ENCODE data around the gene EMP2. TPM values are rescaled to one million over a fixed set of nuclear protein-coding genes. Genes with fewer than 3 reads are reported as not detected.
A peak's percentile ranks its signal among the peaks of the same experiment; 100 is the strongest.

The EMP2 gene
- total and polyA plus RNA-seq, 2 of the 4 experiments (the other 2 are of a cell fraction): 13.8 to 18.3 TPM

DNA sequence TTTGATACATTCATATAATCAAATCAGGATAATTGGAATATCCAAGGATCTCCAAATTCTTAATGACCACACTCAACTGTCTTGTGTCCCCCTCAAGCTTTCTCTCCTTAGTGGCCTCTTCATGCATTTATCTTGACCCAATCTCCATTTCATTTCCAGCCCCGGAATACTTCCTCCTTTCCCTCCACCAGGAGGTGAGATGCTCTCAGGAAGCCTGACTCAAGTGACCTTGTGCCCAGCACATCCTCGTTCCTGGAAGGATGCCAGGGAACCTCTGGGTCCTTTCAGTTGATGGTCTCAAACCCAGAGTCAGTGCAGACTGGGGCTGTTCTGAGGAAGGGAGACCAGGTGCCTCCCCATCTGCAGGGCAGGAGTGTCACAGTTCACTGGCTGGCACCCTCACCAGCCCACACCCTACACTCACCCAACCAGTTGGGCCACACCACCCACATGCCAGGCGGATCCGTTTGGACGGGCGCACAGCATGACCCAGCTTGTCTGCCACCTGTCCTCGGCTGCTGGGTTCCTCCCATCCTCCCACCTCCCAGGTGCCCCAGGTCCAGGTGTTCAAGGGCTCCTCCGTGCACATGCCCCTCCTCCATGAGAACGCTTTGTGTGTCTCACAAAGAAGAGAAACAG, 14.0 kb upstream of the EMP2 start:
- no peak overlapping the region for H3K23ac ChIP-seq (ENCODE audit: low read depth, low read length)
- H3K4me3 ChIP-seq (ENCODE audit: insufficient read depth, low read depth, low read length): no peak overlapping the region
- H2BK15ac ChIP-seq (ENCODE audit: low read depth, low read length): no peak overlapping the region
- no peaks in the 10 kb centered on the region for H3K36me3 ChIP-seq (ENCODE audit: control insufficient read depth, insufficient read depth, low read length)
- POLR2A ChIA-PET (ENCODE audit: unreplicated experiment): no interaction called here
- H4K91ac ChIP-seq (ENCODE audit: insufficient read depth, low read depth, low read length): no peak overlapping the region
- H3K14ac ChIP-seq (replicated peaks; ENCODE audit: low read depth, low read length): no peak overlapping the region
- no peaks in the 10 kb centered on the region for H3K9me1 ChIP-seq (ENCODE audit: insufficient read depth, low read length)
- H2BK120ac ChIP-seq (ENCODE audit: low read depth, low read length): no peak overlapping the region
- dilution Hi-C loops (cut with HindIII; ENCODE audit: low sequenced_read_pairs, unreplicated experiment) (no loop called here), in situ Hi-C loops (cut with MboI; ENCODE audit: low sequenced_read_pairs) (no loop called here), intact Hi-C loops (cut with micrococcal nuclease) (no loop called here)
- no peak overlapping the region for H2AK5ac ChIP-seq (ENCODE audit: low read depth, low read length)
- peaks cover 17% of the 10 kb centered on the region for H3K27me3 ChIP-seq (ENCODE audit: control insufficient read depth, insufficient read depth, low read length)
- ATAC-seq (ENCODE audit: low read depth): no peak
- no peak overlapping the region for H3K27ac ChIP-seq (ENCODE audit: insufficient read depth, low read length)
- WGBS, 2 experiments (ENCODE audit: extremely low coverage in 2 of 2, insufficient read length in 1 of 2): 80% methylated on average over 4 of the region's 9 CpGs; no CpG with 5 or more reads in 1 of the 2 experiments
- H3K4ac ChIP-seq (ENCODE audit: low read depth, low read length): no peak overlapping the region
- H3K56ac ChIP-seq (ENCODE audit: extremely low read depth, insufficient read depth, low read length): no peak overlapping the region
- no peaks in the 10 kb centered on the region for H3K9me3 ChIP-seq (ENCODE audit: control insufficient read depth, insufficient read depth, low read length)
- H2BK5ac ChIP-seq (ENCODE audit: low read depth, low read length, poor library complexity, severe bottlenecking): no peak overlapping the region
- TF ChIP-seq CEBPB (IDR thresholded peaks at IDR 0.05; ENCODE audit: low read depth, low read length): no peak
- H3K9ac ChIP-seq (ENCODE audit: low read depth, low read length): no peak overlapping the region
- H3K4me2 ChIP-seq (ENCODE audit: low read depth, low read length): no peak overlapping the region
- H3K18ac ChIP-seq (ENCODE audit: low read depth, low read length): no peak overlapping the region
- H4K8ac ChIP-seq (ENCODE audit: low read depth in 2 of 2, low read length in 2 of 2): no peak overlapping the region
- H4K20me1 ChIP-seq (ENCODE audit: insufficient read depth, low read length): no peaks in the 10 kb centered on the region
- CTCF ChIA-PET: no interaction called here
- H2AFZ ChIP-seq (replicated peaks; ENCODE audit: low read length, poor library complexity): peak overlapping the region; percentile 33
- DNase-seq: no peak
- BruUV-seq (replicated peaks): no TSS peak
- no peaks in the 10 kb centered on the region for H3K4me1 ChIP-seq (ENCODE audit: control insufficient read depth, insufficient read depth, low read length)
- H2AK9ac ChIP-seq (replicated peaks; ENCODE audit: low read depth, low read length, poor library complexity): no peak overlapping the region
- no peak overlapping the region for H2BK20ac ChIP-seq (ENCODE audit: low read depth, low read length)
- no peaks in the 10 kb centered on the region for H3K79me1 ChIP-seq (ENCODE audit: low read depth in 1 of 2, low read length in 2 of 2)
- H4K5ac ChIP-seq (ENCODE audit: low read depth, low read length): no peak overlapping the region
